ENCODE measurements around the gene SKAP1. TPM values are rescaled to one million over a fixed set of nuclear protein-coding genes. Genes with fewer than 3 reads are reported as not detected.
A peak's percentile ranks its signal among the peaks of the same experiment; 100 is the strongest.
"Not testable (repeated sequence)": the region's sequence is repeated elsewhere in the genome, so short reads cannot be mapped to it uniquely, and the experiment has no call there.

SKAP1 gene
- polyA plus RNA-seq, 4 donors: 9.9 to 13.6 (median 12.4) TPM

DNA sequence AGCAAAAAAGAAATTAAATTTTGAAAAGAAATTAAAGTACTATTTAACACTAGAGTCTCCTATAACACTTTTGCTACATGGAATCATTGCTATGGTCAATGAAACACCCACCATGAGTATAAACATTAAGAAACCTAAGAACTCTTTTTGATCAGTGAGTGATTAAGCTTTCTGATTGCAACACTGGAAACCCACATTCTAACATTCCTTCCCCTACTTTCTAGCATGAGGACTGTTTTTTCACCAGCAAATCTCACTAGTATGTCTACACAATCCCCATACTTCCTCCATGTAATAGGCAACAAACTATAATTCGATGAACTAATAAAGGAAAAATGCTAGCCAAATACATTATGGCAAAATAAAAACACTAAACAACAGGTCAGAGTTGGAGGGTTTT is 54.7 kb downstream of the SKAP1 start:
- no peak for DNase-seq (ENCODE audit: low read depth in 4 of 4, low spot score in 2 of 4)

DNA sequence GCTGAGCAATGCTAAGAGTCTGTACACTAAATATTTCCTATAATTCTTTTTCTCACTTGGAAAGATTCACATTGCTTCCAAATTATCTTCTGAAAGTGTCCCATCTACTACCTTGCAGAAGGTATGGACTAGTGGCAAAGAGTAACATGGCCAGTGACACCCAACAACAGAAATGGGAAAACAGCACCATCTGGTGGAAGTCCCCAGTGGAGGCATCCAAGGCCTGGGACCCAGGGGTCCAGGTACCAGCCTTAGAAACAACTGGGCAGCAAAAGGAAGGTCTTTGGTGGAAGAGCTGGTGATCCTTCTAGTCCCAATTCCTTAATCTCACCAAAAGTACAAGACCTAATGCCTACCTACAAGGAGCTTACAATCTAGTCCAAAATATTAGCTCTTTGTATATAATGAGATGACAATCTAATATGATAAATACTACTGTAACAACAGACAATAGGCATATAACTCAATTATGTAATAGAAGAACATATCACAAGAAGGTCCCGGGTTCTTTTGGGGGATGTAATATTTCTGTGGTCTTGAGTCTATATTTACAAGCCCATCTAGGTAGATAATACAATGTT is 55.3 kb downstream of the SKAP1 start:
- DNase-seq (ENCODE audit: low read depth in 4 of 4, low spot score in 2 of 4): no peak

- no peak for DNase-seq (ENCODE audit: low read depth in 4 of 4, low spot score in 2 of 4)
These were observed 56.1 kb downstream of the SKAP1 start for GRCh38 chr17:48373883-48374282.

DNA sequence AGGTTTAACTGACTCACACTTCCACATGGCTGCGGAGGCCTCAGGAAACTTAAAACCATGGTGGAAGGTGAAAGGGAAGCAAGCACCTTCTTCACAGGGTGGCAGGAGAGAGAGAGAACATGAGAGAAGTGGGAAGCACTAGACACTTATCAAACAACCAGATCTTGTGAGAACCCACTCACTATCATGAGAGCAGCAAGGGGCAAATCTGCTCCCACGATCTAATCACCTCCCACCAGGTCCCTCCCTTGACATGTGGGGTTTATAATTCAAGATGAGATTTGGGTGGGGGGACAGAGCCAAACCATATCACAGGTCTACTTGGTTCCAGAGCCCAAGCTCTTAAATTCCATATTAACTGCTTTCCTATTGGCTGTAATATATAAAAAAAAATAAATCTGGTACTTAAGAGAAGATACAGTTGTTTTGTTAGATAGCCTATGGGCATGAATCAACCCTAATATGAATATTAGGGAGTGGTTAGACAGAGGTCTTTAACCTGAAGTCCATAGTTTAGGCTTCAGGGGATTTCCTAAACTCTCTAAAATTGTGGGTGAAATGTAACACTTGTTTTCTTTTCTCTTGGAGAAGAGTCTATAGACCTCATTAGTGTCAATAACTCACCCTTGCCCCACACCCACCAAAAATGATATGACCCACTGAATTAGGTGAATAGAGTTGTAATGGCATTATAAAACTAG is 56.7 kb downstream of the SKAP1 start:
- no peak for DNase-seq (ENCODE audit: low read depth in 4 of 4, low spot score in 2 of 4)

DNA sequence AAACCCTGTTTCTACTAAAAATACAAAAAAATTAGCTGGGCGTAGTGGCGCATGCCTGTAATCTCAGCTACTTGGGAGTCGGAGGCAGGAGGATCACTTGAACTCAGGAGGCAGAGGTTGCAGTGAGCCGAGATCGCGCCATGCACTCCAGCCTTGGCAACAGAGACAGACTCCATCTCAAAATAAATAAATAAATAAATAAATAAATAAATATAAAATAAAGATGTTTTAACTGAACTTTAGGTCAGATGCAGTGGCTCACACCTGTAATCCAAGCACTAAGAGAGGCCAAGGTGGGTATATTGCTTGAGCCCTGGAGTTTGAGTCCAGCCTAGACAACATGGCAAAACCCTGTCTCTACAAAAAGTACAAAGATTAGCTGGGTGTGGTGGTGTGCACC is 61.0 kb downstream of the SKAP1 start:
- not testable (repeated sequence) for DNase-seq (ENCODE audit: low read depth in 4 of 4, low spot score in 2 of 4)

DNA sequence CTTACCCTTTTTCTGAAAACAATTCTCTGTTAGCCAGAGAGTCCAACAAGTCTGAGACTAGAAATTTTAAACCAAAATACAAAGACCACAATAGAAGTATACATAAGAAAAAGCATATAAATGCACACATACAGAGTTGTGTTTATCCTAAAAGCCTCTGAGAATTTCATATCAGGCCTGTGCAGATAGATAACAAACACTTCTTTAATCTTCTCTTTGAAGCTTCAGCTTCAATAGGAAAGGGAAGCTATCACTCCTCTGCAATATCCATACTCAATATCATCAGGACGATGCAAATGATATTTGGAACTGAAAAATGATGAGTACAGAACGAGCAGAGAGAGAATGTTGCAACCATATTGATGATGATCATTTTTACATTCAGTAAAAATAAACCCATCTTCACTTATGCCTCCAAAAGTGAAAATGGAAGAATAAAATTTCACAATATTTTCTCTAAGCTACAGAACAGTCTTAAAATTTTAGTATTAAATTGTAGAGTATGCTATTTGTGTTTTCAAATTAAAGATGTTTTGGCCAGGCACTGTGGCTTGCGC is 61.6 kb downstream of the SKAP1 start:
- no peak for DNase-seq (ENCODE audit: low read depth in 4 of 4, low spot score in 2 of 4)

GRCh38 chr17:48363161-48363560 is 66.9 kb downstream of the SKAP1 start:
- no peak for DNase-seq (ENCODE audit: low read depth in 4 of 4, low spot score in 2 of 4)

GRCh38 chr17:48360861-48361633 is 69.0 kb downstream of the SKAP1 start:
- not testable (repeated sequence) for DNase-seq (ENCODE audit: low read depth in 4 of 4, low spot score in 2 of 4)

DNA sequence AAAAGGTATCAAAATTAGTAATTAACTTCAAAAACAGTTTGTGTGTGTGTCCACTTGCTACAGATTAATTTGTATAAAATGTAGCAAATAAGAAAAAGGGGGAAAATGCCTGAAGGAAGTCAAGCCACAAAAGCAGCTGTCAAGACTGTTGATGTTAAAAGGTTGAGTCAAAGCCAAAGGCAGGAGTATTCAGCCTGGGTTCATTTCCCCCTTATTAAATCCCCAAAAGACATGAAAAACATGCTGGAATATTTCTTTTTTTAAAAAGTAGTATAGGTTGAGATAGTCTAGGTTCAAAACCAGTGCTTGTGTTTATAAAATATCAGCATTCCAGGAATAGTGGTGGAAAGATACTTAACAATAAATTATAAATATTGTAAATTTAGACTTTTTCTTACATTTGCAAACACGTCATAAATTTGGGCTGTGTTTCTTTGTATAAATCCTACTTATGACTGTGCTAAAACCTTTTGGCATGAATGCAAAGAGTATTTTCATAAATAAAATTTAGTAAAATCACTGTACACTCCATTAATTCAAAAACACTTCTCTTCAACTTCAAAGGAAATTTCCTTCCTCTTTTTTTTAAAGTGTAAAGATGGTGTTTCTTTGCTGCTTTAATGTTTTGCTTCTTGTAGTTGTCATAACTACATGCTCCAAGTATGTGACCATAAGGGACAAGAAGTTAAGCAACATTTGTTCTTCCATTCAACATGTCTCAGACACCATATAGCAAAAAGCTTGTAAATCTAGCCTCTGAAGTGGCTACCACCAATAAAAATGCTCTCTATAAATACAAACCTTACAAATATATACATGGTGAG is 72.0 kb downstream of the SKAP1 start:
- no peak for DNase-seq (ENCODE audit: low read depth in 4 of 4, low spot score in 2 of 4)

GRCh38 chr17:48356866-48357265 is 73.1 kb downstream of the SKAP1 start:
- DNase-seq (ENCODE audit: low read depth in 4 of 4, low spot score in 2 of 4): no peak

GRCh38 chr17:48352630-48353029 is 77.4 kb downstream of the SKAP1 start:
- DNase-seq (ENCODE audit: low read depth in 4 of 4, low spot score in 2 of 4): no peak

- DNase-seq (ENCODE audit: low read depth in 4 of 4, low spot score in 2 of 4): peak in 1 of 4 donors; percentile 60
These were observed 78.1 kb downstream of the SKAP1 start for GRCh38 chr17:48351911-48352332.

GRCh38 chr17:48348352-48348751 is 81.7 kb downstream of the SKAP1 start:
- DNase-seq (ENCODE audit: low read depth in 4 of 4, low spot score in 2 of 4): no peak

GRCh38 chr17:48347177-48347576 is 82.8 kb downstream of the SKAP1 start:
- DNase-seq (ENCODE audit: low read depth in 4 of 4, low spot score in 2 of 4): no peak

DNA sequence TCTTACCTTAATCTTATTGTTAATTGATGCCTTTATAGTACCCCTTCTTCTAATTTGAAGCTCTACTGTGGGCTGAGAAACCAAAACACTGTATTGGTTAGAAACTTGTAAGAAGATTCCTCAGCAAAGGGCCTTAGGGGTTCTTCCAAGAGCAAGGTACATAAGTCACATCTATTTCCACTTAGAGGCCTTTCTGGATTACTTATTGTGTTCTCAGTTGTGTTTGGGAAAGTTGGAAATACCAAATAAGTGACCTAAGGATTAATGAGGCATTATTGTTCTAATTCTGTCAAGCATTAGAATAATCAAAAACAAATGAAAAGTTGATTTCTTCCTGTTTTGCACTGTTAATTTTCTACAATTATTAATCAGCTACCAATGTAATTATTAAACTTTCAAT is 85.8 kb downstream of the SKAP1 start:
- DNase-seq (ENCODE audit: low read depth in 4 of 4, low spot score in 2 of 4): no peak

DNA sequence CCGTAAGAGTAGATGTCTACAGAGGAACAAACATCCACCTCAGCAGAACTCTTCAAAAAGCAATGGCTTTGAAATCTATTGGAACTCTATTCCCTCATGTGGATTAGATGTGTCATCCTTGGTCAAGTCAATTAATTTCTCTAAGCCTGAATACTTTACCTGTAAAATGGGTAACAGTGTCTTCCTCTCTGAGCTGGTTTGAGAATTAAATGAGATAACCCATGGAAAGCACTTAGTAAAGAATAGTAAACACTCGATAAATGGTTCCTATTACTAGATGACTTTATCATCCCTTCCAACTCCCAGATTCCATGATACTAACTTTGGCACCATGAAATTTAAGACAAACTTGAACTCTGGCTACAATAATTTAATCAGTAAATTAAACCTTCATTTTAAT is 89.1 kb downstream of the SKAP1 start:
- DNase-seq (ENCODE audit: low read depth in 4 of 4, low spot score in 2 of 4): no peak

DNA sequence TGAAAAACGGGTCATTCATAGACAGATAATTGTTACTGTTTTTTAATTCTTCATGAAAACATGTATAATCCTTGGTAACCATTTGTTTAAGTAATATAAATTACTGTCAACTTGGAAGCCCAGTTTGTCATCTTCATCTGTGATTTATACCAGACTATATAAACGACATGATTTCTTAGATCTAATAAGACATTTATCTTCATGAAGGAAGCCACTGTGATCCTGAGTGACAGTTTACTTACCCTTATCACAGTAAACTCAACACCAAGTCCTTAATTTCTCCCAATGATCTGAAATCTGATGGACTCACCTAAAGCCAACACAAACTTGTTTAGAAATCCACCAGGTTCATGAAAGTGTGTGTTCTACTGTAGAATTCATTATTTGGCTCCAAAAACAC is 91.3 kb downstream of the SKAP1 start:
- DNase-seq (ENCODE audit: low read depth in 4 of 4, low spot score in 2 of 4): no peak

GRCh38 chr17:48337903-48338302 is 92.1 kb downstream of the SKAP1 start:
- not testable (repeated sequence) for DNase-seq (ENCODE audit: low read depth in 4 of 4, low spot score in 2 of 4)

- no peak for DNase-seq (ENCODE audit: low read depth in 4 of 4, low spot score in 2 of 4)
These were observed 93.0 kb downstream of the SKAP1 start for GRCh38 chr17:48336986-48337385.

DNA sequence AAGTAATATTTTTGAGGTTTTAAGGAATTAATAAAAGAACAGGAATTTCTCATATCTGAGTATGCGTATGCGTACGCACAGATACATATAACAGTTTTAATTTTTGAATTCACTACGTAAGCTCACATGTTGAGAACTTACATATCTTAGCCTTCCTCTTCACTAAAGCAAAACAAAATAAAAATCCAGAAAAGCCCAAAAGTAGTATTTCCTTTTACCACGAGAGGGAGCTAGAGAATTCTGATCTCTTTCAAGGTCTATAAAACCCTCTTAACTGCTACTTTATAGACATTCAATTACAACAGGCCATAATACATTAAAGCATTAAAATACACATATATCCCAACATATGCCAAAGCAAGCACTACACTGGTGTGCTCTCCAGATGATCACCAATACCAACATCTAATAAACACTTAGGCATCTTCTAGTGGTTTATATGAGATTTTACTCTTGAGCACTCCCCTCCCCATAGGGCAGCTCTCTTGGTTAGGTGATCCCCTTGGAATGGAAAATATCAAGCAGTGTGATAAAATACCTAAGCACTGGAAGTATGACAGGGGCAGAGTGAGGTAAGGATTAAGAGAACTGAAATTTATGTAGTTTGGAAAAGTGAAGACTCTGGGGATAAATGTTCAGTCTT is 94.0 kb downstream of the SKAP1 start:
- DNase-seq (ENCODE audit: low read depth in 4 of 4, low spot score in 2 of 4): peak; percentile 72 to 83 (median 77)

All from left renal cortex interstitium (tissue), 4 donors.